Mucosa of descending colon (tissue), 3 donors: Measurements from ENCODE around the gene LZTR1. TPM values are rescaled to one million over a fixed set of nuclear protein-coding genes. Genes with fewer than 3 reads are reported as not detected.
"Not testable (repeated sequence)": the region's sequence is repeated elsewhere in the genome, so short reads cannot be mapped to it uniquely, and the experiment has no call there.

Experiments used
- ATAC-seq: fragments of 200-7000 bp; cut with Tn5 transposase; one replicate; pipeline ENCODE4 v1.9.1; 2020; ENCODE audit warnings: mild to moderate bottlenecking, moderate library complexity
- DNase-seq, 3 donors: peaks; one replicate each; pipeline ENCODE4 v3.0.0-alpha.2; 2020
- H3K36me3 ChIP-seq: fragments of 200-600 bp; one replicate; pipeline ENCODE4 v1.8.0; 2021; ENCODE audit warnings: low read depth, mild to moderate bottlenecking
- H3K4me1 ChIP-seq: fragments of 200-600 bp; one replicate; pipeline ENCODE4 v1.8.0; 2021; ENCODE audit warnings: low read depth, mild to moderate bottlenecking
- H3K4me3 ChIP-seq: fragments of 200-600 bp; one replicate; pipeline ENCODE4 v1.8.0; 2021; ENCODE audit warnings: mild to moderate bottlenecking
- H3K9me3 ChIP-seq: fragments of 200-600 bp; one replicate; pipeline ENCODE4 v1.8.0; 2021; ENCODE audit warnings: mild to moderate bottlenecking
- CTCF ChIP-seq: fragments of 200-600 bp; IDR thresholded peaks from one replicate; pipeline ENCODE4 v1.8.0; 2022; ENCODE audit warnings: antibody characterized with exemption, mild to moderate bottlenecking
- intact Hi-C, 2 donors: fragments of 100-400 bp; cut with DNase I in 1 of 2; cut with micrococcal nuclease in 1 of 2; formaldehyde crosslinking; loops; one replicate each; pipeline versions ENCODE4 v1.11.0 to v1.11.1; 2022; cut with DNase I, micrococcal nuclease
- microRNA-seq: library from miRNA; unstranded; fragments of <30 nt; microRNA quantifications from one replicate; pipeline ENCODE4, GENCODE V29; 2019
- total RNA-seq, 3 donors: library from RNA; stranded (reverse); fragmentation: NEBNext Ultra II Directional in 2 of 3; extraction: Animal tissue kit (Norgen Biotek cat#: 25700) in 2 of 3; gene quantifications; one replicate each; pipeline versions ENCODE4 v1.2.1 to v1.2.4, GENCODE V29; 2021 to 2023
- donor health status: DM: no; HTN: no; CAD: no; lungs with moderate emphysema.
- donor health status: DM: no; HTN: no; CAD: no.
- donor health status: DM: no; HTN: yes; CAD: no.

Gene LZTR1
- total RNA-seq, 3 donors from 2014 or later, result 42.9 to 71.3 (median 43.6) TPM

- Histone ChIP-seq H3K4me1 (peaks cover 15% of the 10 kb centered on the region), H3K9me3 (no peaks in the 10 kb centered on the region), H3K4me3 (no peak overlapping the region), H3K36me3 (no peaks in the 10 kb centered on the region)
- DNase-seq (no peak), ATAC-seq (no peak)
- intact Hi-C loops, result no loop called here
- no peak for TF ChIP-seq CTCF
Observed at GRCh38 chr22:21047730-21048129, 65.6 kb downstream of the LZTR1 start.

GRCh38 chr22:21048448-21048847, 66.4 kb downstream of the LZTR1 start:
- H3K9me3 ChIP-seq, H3K36me3 ChIP-seq, DNase-seq, intact Hi-C loops, H3K4me3 ChIP-seq, ATAC-seq: not testable (repeated sequence)
- peaks cover 12% of the 10 kb centered on the region for H3K4me1 ChIP-seq

Small RNAs within 50 kb of the gene (microRNA-seq; reads per million reads assigned to microRNA genes)
- gene MIR649, result not detected

Other genes with a start within 250 kb of the LZTR1 start
- not detected for gene SERPIND1, start 208.2 kb upstream of the LZTR1 start, total RNA-seq
- gene PI4KA, start 123.5 kb upstream of the LZTR1 start, total RNA-seq, result 100 to 1,000 TPM in 1 of 3 donors, 10 to 100 TPM in 2; 77.7 to 130 (median 95.0) TPM
- gene SNAP29, start 123.3 kb upstream of the LZTR1 start, total RNA-seq, result 10 to 100 TPM; 32.2 to 33.8 (median 32.5) TPM
- gene CRKL, start 64.9 kb upstream of the LZTR1 start, total RNA-seq, result 10 to 100 TPM; 48.7 to 63.4 (median 55.3) TPM
- 100 to 1,000 TPM in 2 of 3 donors, 10 to 100 TPM in 1; 73.1 to 239 (median 181) TPM for gene AIFM3, start 15.0 kb upstream of the LZTR1 start, total RNA-seq
- 10 to 100 TPM; 16.8 to 27.8 (median 19.8) TPM for gene THAP7, start 19.8 kb downstream of the LZTR1 start, total RNA-seq
- 1 to 10 TPM; 1.4 to 1.6 (median 1.4) TPM for gene P2RX6, start 32.9 kb downstream of the LZTR1 start, total RNA-seq
- gene SLC7A4, start 50.3 kb downstream of the LZTR1 start, total RNA-seq, result 1 to 10 TPM; 1.4 to 4.0 (median 2.4) TPM
- under 1 TPM in 1 of 3 donors, not detected in 2; 0.31 TPM for gene LRRC74B, start 63.6 kb downstream of the LZTR1 start, total RNA-seq